ENCODE data around the gene NIPAL1.
A peak's percentile ranks its signal among the peaks of the same experiment; 100 is the strongest.

NIPAL1 gene

GRCh38 chr4:48025005-48025404, 8.4 kb downstream of the NIPAL1 start:
- Histone ChIP-seq H3K4me1 (ENCODE audit: control insufficient read depth, insufficient read depth, low read length) (peaks cover 33% of the 10 kb centered on the region), H3K4me3 (ENCODE audit: low read depth, low read length) (no peak overlapping the region), H3K9ac (ENCODE audit: low read depth, low read length) (no peak overlapping the region), H3K9me3 (ENCODE audit: control insufficient read depth, insufficient read depth, low read length) (no peaks in the 10 kb centered on the region), H3K27ac (ENCODE audit: low read depth, low read length) (no peak overlapping the region), H3K36me3 (ENCODE audit: control insufficient read depth, insufficient read depth, low read length) (peaks cover 20% of the 10 kb centered on the region), H3K27me3 (ENCODE audit: control insufficient read depth, insufficient read depth, low read length) (no peaks in the 10 kb centered on the region)

- no peak overlapping the region for H3K27ac ChIP-seq (ENCODE audit: low read depth, low read length)
- H3K36me3 ChIP-seq (ENCODE audit: control insufficient read depth, insufficient read depth, low read length): peaks cover 20% of the 10 kb centered on the region
- H3K4me1 ChIP-seq (ENCODE audit: control insufficient read depth, insufficient read depth, low read length): peaks cover 41% of the 10 kb centered on the region
- no peaks in the 10 kb centered on the region for H3K27me3 ChIP-seq (ENCODE audit: control insufficient read depth, insufficient read depth, low read length)
- no peak overlapping the region for H3K4me3 ChIP-seq (ENCODE audit: low read depth, low read length)
- H3K9ac ChIP-seq (ENCODE audit: low read depth, low read length): no peak overlapping the region
- H3K9me3 ChIP-seq (ENCODE audit: control insufficient read depth, insufficient read depth, low read length): no peaks in the 10 kb centered on the region
These were observed 11.1 kb downstream of the NIPAL1 start for GRCh38 chr4:48027653-48028052.

GRCh38 chr4:48028696-48029095, 12.1 kb downstream of the NIPAL1 start:
- H3K4me1 ChIP-seq (ENCODE audit: control insufficient read depth, insufficient read depth, low read length): peaks cover 41% of the 10 kb centered on the region
- no peaks in the 10 kb centered on the region for H3K9me3 ChIP-seq (ENCODE audit: control insufficient read depth, insufficient read depth, low read length)
- no peaks in the 10 kb centered on the region for H3K27me3 ChIP-seq (ENCODE audit: control insufficient read depth, insufficient read depth, low read length)
- H3K36me3 ChIP-seq (ENCODE audit: control insufficient read depth, insufficient read depth, low read length): peaks cover 20% of the 10 kb centered on the region
- peak overlapping the region; percentile 26; the same call in 1 of the 2 replicates for H3K4me3 ChIP-seq (ENCODE audit: low read depth, low read length)
- H3K27ac ChIP-seq (ENCODE audit: low read depth, low read length): peak overlapping the region; percentile 72
- no peak overlapping the region for H3K9ac ChIP-seq (ENCODE audit: low read depth, low read length)

- Histone ChIP-seq H3K4me3 (ENCODE audit: low read depth, low read length) (no peak overlapping the region), H3K9me3 (ENCODE audit: control insufficient read depth, insufficient read depth, low read length) (no peaks in the 10 kb centered on the region), H3K27ac (ENCODE audit: low read depth, low read length) (peak overlapping the region; percentile 58), H3K27me3 (ENCODE audit: control insufficient read depth, insufficient read depth, low read length) (no peaks in the 10 kb centered on the region), H3K4me1 (ENCODE audit: control insufficient read depth, insufficient read depth, low read length) (peaks cover 41% of the 10 kb centered on the region), H3K9ac (ENCODE audit: low read depth, low read length) (no peak overlapping the region), H3K36me3 (ENCODE audit: control insufficient read depth, insufficient read depth, low read length) (peaks cover 14% of the 10 kb centered on the region)
These were observed 13.9 kb downstream of the NIPAL1 start for GRCh38 chr4:48030470-48030869.

- Histone ChIP-seq H3K27ac (ENCODE audit: low read depth, low read length) (no peak overlapping the region), H3K4me1 (ENCODE audit: control insufficient read depth, insufficient read depth, low read length) (peaks cover 38% of the 10 kb centered on the region)
These were observed 15.4 kb downstream of the NIPAL1 start for GRCh38 chr4:48031802-48032525.

GRCh38 chr4:48032721-48033120, 16.1 kb downstream of the NIPAL1 start:
- H3K27ac ChIP-seq (ENCODE audit: low read depth, low read length): no peak overlapping the region
- H3K36me3 ChIP-seq (ENCODE audit: control insufficient read depth, insufficient read depth, low read length): peaks cover 12% of the 10 kb centered on the region
- no peaks in the 10 kb centered on the region for H3K27me3 ChIP-seq (ENCODE audit: control insufficient read depth, insufficient read depth, low read length)
- no peak overlapping the region for H3K4me3 ChIP-seq (ENCODE audit: low read depth, low read length)
- H3K4me1 ChIP-seq (ENCODE audit: control insufficient read depth, insufficient read depth, low read length): peaks cover 31% of the 10 kb centered on the region
- H3K9ac ChIP-seq (ENCODE audit: low read depth, low read length): no peak overlapping the region
- no peaks in the 10 kb centered on the region for H3K9me3 ChIP-seq (ENCODE audit: control insufficient read depth, insufficient read depth, low read length)

More at GRCh38 chr4:48031802-48032525, 15.4 kb downstream of the NIPAL1 start:
- Histone ChIP-seq H3K27me3 (ENCODE audit: control insufficient read depth, insufficient read depth, low read length) (no peaks in the 10 kb centered on the region), H3K9me3 (ENCODE audit: control insufficient read depth, insufficient read depth, low read length) (no peaks in the 10 kb centered on the region), H3K36me3 (ENCODE audit: control insufficient read depth, insufficient read depth, low read length) (peaks cover 14% of the 10 kb centered on the region), H3K9ac (ENCODE audit: low read depth, low read length) (no peak overlapping the region), H3K4me3 (ENCODE audit: low read depth, low read length) (no peak overlapping the region)

- no peak overlapping the region for H3K27ac ChIP-seq (ENCODE audit: low read depth, low read length)
- no peaks in the 10 kb centered on the region for H3K27me3 ChIP-seq (ENCODE audit: control insufficient read depth, insufficient read depth, low read length)
- no peak overlapping the region for H3K4me3 ChIP-seq (ENCODE audit: low read depth, low read length)
- H3K9me3 ChIP-seq (ENCODE audit: control insufficient read depth, insufficient read depth, low read length): no peaks in the 10 kb centered on the region
- peaks cover 24% of the 10 kb centered on the region for H3K4me1 ChIP-seq (ENCODE audit: control insufficient read depth, insufficient read depth, low read length)
- no peak overlapping the region for H3K9ac ChIP-seq (ENCODE audit: low read depth, low read length)
- H3K36me3 ChIP-seq (ENCODE audit: control insufficient read depth, insufficient read depth, low read length): peaks cover 9% of the 10 kb centered on the region
These were observed 16.8 kb downstream of the NIPAL1 start for GRCh38 chr4:48033412-48033811.

GRCh38 chr4:48033825-48034413, 17.3 kb downstream of the NIPAL1 start:
- no peaks in the 10 kb centered on the region for H3K9me3 ChIP-seq (ENCODE audit: control insufficient read depth, insufficient read depth, low read length)
- H3K27ac ChIP-seq (ENCODE audit: low read depth, low read length): no peak overlapping the region
- H3K9ac ChIP-seq (ENCODE audit: low read depth, low read length): no peak overlapping the region
- H3K36me3 ChIP-seq (ENCODE audit: control insufficient read depth, insufficient read depth, low read length): peaks cover 9% of the 10 kb centered on the region
- no peak overlapping the region for H3K4me3 ChIP-seq (ENCODE audit: low read depth, low read length)
- no peaks in the 10 kb centered on the region for H3K27me3 ChIP-seq (ENCODE audit: control insufficient read depth, insufficient read depth, low read length)
- H3K4me1 ChIP-seq (ENCODE audit: control insufficient read depth, insufficient read depth, low read length): peaks cover 19% of the 10 kb centered on the region

GRCh38 chr4:48035952-48036351, 19.4 kb downstream of the NIPAL1 start:
- Histone ChIP-seq H3K36me3 (ENCODE audit: control insufficient read depth, insufficient read depth, low read length) (peaks cover 9% of the 10 kb centered on the region), H3K27me3 (ENCODE audit: control insufficient read depth, insufficient read depth, low read length) (no peaks in the 10 kb centered on the region), H3K9me3 (ENCODE audit: control insufficient read depth, insufficient read depth, low read length) (no peaks in the 10 kb centered on the region), H3K9ac (ENCODE audit: low read depth, low read length) (no peak overlapping the region), H3K4me1 (ENCODE audit: control insufficient read depth, insufficient read depth, low read length) (no peaks in the 10 kb centered on the region), H3K27ac (ENCODE audit: low read depth, low read length) (no peak overlapping the region), H3K4me3 (ENCODE audit: low read depth, low read length) (no peak overlapping the region)

GRCh38 chr4:48037117-48037462, 20.5 kb downstream of the NIPAL1 start:
- Histone ChIP-seq H3K4me3 (ENCODE audit: low read depth, low read length) (no peak overlapping the region), H3K27ac (ENCODE audit: low read depth, low read length) (no peak overlapping the region), H3K4me1 (ENCODE audit: control insufficient read depth, insufficient read depth, low read length) (0 out of 2 replicates have a peak, but pooled peaks cover 2% of the 10 kb centered on the region)

GRCh38 chr4:48038666-48039065, 22.1 kb downstream of the NIPAL1 start:
- no peak overlapping the region for H3K4me3 ChIP-seq (ENCODE audit: low read depth, low read length)
- H3K27ac ChIP-seq (ENCODE audit: low read depth, low read length): no peak overlapping the region
- no peak overlapping the region for H3K9ac ChIP-seq (ENCODE audit: low read depth, low read length)
- H3K9me3 ChIP-seq (ENCODE audit: control insufficient read depth, insufficient read depth, low read length): no peaks in the 10 kb centered on the region
- peaks cover 9% of the 10 kb centered on the region for H3K36me3 ChIP-seq (ENCODE audit: control insufficient read depth, insufficient read depth, low read length)
- peaks cover 15% of the 10 kb centered on the region for H3K4me1 ChIP-seq (ENCODE audit: control insufficient read depth, insufficient read depth, low read length)
- no peaks in the 10 kb centered on the region for H3K27me3 ChIP-seq (ENCODE audit: control insufficient read depth, insufficient read depth, low read length)

More at GRCh38 chr4:48037117-48037462, 20.5 kb downstream of the NIPAL1 start:
- Histone ChIP-seq H3K9ac (ENCODE audit: low read depth, low read length) (no peak overlapping the region), H3K36me3 (ENCODE audit: control insufficient read depth, insufficient read depth, low read length) (peaks cover 9% of the 10 kb centered on the region), H3K27me3 (ENCODE audit: control insufficient read depth, insufficient read depth, low read length) (no peaks in the 10 kb centered on the region), H3K9me3 (ENCODE audit: control insufficient read depth, insufficient read depth, low read length) (no peaks in the 10 kb centered on the region)

All from HUES48 (cell line).